Prostate gland (tissue), 2 donors: ENCODE results near the gene DMXL1.

Experiments used
- CTCF ChIP-seq, 4 experiments: fragments of 200-600 bp in 2 of 4; fragments of 450-650 bp in 2 of 4; sonication (generic) in 2 of 4; IDR thresholded peaks; 1 replicate in 3 of 4; 2 replicates in 1 of 4; pipeline ENCODE4 v1.5.1; 2016 to 2019; ENCODE audit warnings: antibody characterized with exemption in 4 of 4, mild to moderate bottlenecking in 2 of 4, moderate library complexity in 2 of 4
- POLR2A ChIP-seq: fragments of 450-650 bp; IDR thresholded peaks from one replicate; pipeline ENCODE4 v1.6.1; 2016; ENCODE audit warnings: antibody characterized with exemption, mild to moderate bottlenecking
- POLR2AphosphoS5 ChIP-seq: sonication (generic); formaldehyde crosslinking; IDR thresholded peaks from one replicate; pipeline ENCODE4 v1.6.1; 2017; ENCODE audit warnings: antibody characterized with exemption

- TF ChIP-seq CTCF (IDR thresholded peaks at IDR 0.05) (peak in 2 of 4 experiments; percentile 57 to 67), POLR2A (no peak), POLR2AphosphoS5 (peak; percentile 38)
These were observed 48.7 kb upstream of the DMXL1 start for GRCh38 chr5:119022017-119022745.
